Trophoblast cell (in vitro differentiated cells and primary cell): ENCODE data around the gene HS3ST2.

Experiments
- DNase-seq, 2 donors: peaks; one replicate each; pipeline ENCODE4 v3.0.0-alpha.2; 2016
- H2AFZ ChIP-seq: 2 replicates; pipeline ENCODE4 v1.6.1; 2013; ENCODE audit warnings: low read length, moderate library complexity, mild to moderate bottlenecking; ENCODE audit not compliant: insufficient read depth, poor library complexity
- H2AK5ac ChIP-seq: 2 replicates; pipeline ENCODE4 v1.6.1; 2013; ENCODE audit warnings: mild to moderate bottlenecking, low read length
- H2BK120ac ChIP-seq: 2 replicates; pipeline ENCODE4 v1.6.1; 2013; ENCODE audit warnings: low read length, mild to moderate bottlenecking, moderate library complexity; ENCODE audit not compliant: insufficient read depth, poor library complexity
- H2BK12ac ChIP-seq: 2 replicates; pipeline ENCODE4 v1.6.1; 2013; ENCODE audit warnings: mild to moderate bottlenecking, low read length, moderate library complexity
- H2BK5ac ChIP-seq: 2 replicates; pipeline ENCODE4 v1.6.1; 2013; ENCODE audit warnings: low read length, low read depth, moderate library complexity, mild to moderate bottlenecking; ENCODE audit not compliant: poor library complexity
- H3K14ac ChIP-seq: 2 replicates; pipeline ENCODE4 v1.6.1; 2013; ENCODE audit warnings: mild to moderate bottlenecking, low read length
- H3K18ac ChIP-seq: 2 replicates; pipeline ENCODE4 v1.6.1; 2013; ENCODE audit warnings: mild to moderate bottlenecking, low read length
- H3K23ac ChIP-seq: 2 replicates; pipeline ENCODE4 v1.6.1; 2013; ENCODE audit warnings: low read length
- H3K27ac ChIP-seq: 2 replicates; pipeline ENCODE4 v1.5.1; 2013; ENCODE audit warnings: low read depth, mild to moderate bottlenecking, inconsistent platforms, low read length, moderate library complexity
- H3K27me3 ChIP-seq: 2 replicates; pipeline ENCODE4 v1.6.1; 2013; ENCODE audit warnings: inconsistent platforms, mild to moderate bottlenecking, low read length, moderate library complexity; ENCODE audit not compliant: insufficient read depth
- H3K36me3 ChIP-seq, 2 experiments: 1 replicate in 1 of 2; 2 replicates in 1 of 2; pipeline ENCODE4 v1.6.1; 2013; ENCODE audit warnings: low read length in 2 of 2, mild to moderate bottlenecking in 2 of 2, moderate library complexity in 1 of 2; ENCODE audit not compliant: insufficient read depth in 2 of 2, control insufficient read depth in 1 of 2
- H3K4ac ChIP-seq: 2 replicates; pipeline ENCODE4 v1.6.1; 2013; ENCODE audit warnings: low read depth, mild to moderate bottlenecking, low read length, moderate library complexity
- H3K4me1 ChIP-seq, 2 experiments: 1 replicate in 1 of 2; 2 replicates in 1 of 2; pipeline ENCODE4 v1.6.1; 2013; ENCODE audit warnings: low read length in 2 of 2, mild to moderate bottlenecking in 2 of 2, moderate library complexity in 1 of 2; ENCODE audit not compliant: insufficient read depth in 2 of 2, control insufficient read depth in 1 of 2
- H3K4me2 ChIP-seq: 2 replicates; pipeline ENCODE4 v1.6.1; 2013; ENCODE audit warnings: inconsistent platforms, mild to moderate bottlenecking, low read length, moderate library complexity
- H3K4me3 ChIP-seq: 2 replicates; pipeline ENCODE4 v1.5.1; 2013; ENCODE audit warnings: mild to moderate bottlenecking, low read depth, low read length, inconsistent platforms
- H3K79me1 ChIP-seq: one replicate; pipeline ENCODE4 v1.6.1; 2013; ENCODE audit warnings: low read length
- H3K79me2 ChIP-seq: 2 replicates; pipeline ENCODE4 v1.6.1; 2013; ENCODE audit warnings: low read length, mild to moderate bottlenecking; ENCODE audit not compliant: control insufficient read depth, insufficient read depth, poor library complexity
- H3K9ac ChIP-seq: 2 replicates; pipeline ENCODE4 v1.6.1; 2013; ENCODE audit warnings: mild to moderate bottlenecking, low read length
- H3K9me3 ChIP-seq: 2 replicates; pipeline ENCODE4 v1.6.1; 2013; ENCODE audit warnings: low read depth, mild to moderate bottlenecking, control low read depth, inconsistent platforms, low read length; ENCODE audit not compliant: insufficient read depth
- H4K12ac ChIP-seq: 2 replicates; pipeline ENCODE4 v1.6.1; 2013; ENCODE audit warnings: low read depth, mild to moderate bottlenecking, low read length, moderate library complexity
- H4K8ac ChIP-seq: 2 replicates; pipeline ENCODE4 v1.6.1; 2013; ENCODE audit warnings: low read depth, mild to moderate bottlenecking, low read length, moderate library complexity
- H4K91ac ChIP-seq: one replicate; pipeline ENCODE4 v1.6.1; 2013; ENCODE audit warnings: low read depth, mild to moderate bottlenecking, low read length, moderate library complexity
- WGBS: extraction: QIAGEN DNeasy Blood & Tissue Kit; methylation state at CpG from one replicate; pipeline ENCODE4 v1.1.7; 2013; ENCODE audit warnings: missing lambda C conversion rate; ENCODE audit not compliant: insufficient read length, insufficient coverage; ENCODE audit errors: extremely low coverage; 5-methylcytosine and 5-hydroxymethylcytosine counted together

Gene HS3ST2

GRCh38 chr16:22888791-22889190 is 74.8 kb downstream of the HS3ST2 start:
- H2BK120ac ChIP-seq = no peak overlapping the region
- no peak overlapping the region for H3K23ac ChIP-seq
- no peaks in the 10 kb centered on the region for H3K79me2 ChIP-seq
- no peak for DNase-seq
- no peak overlapping the region for H3K4ac ChIP-seq
- H3K14ac ChIP-seq = no peak overlapping the region
- H3K4me2 ChIP-seq = no peak overlapping the region
- no peak overlapping the region for H4K12ac ChIP-seq
- H3K4me3 ChIP-seq = no peak overlapping the region
- no peak overlapping the region for H2BK5ac ChIP-seq
- no peak overlapping the region for H2AFZ ChIP-seq
- H2BK12ac ChIP-seq = no peak overlapping the region
- no CpG with 5 or more reads among the region's 4 CpGs for WGBS
- no peaks in the 10 kb centered on the region for H3K79me1 ChIP-seq
- no peaks in the 10 kb centered on the region for H3K9me3 ChIP-seq
- no peaks in the 10 kb centered on the region for H3K36me3 ChIP-seq
- no peaks in the 10 kb centered on the region for H3K4me1 ChIP-seq
- no peak overlapping the region for H3K27ac ChIP-seq
- H4K91ac ChIP-seq = no peak overlapping the region
- no peak overlapping the region for H3K18ac ChIP-seq
- H3K9ac ChIP-seq = no peak overlapping the region
- no peaks in the 10 kb centered on the region for H3K27me3 ChIP-seq
- H4K8ac ChIP-seq = no peak overlapping the region
- no peak overlapping the region for H2AK5ac ChIP-seq

GRCh38 chr16:22890976-22891375 is 77.0 kb downstream of the HS3ST2 start:
- Histone ChIP-seq H3K4me1 (no peaks in the 10 kb centered on the region), H3K9me3 (no peaks in the 10 kb centered on the region), H3K4me3 (no peak overlapping the region), H4K91ac (no peak overlapping the region), H3K27me3 (no peaks in the 10 kb centered on the region), H4K8ac (no peak overlapping the region), H3K79me1 (no peaks in the 10 kb centered on the region), H3K9ac (no peak overlapping the region), H3K36me3 (no peaks in the 10 kb centered on the region), H3K79me2 (no peaks in the 10 kb centered on the region), H3K4me2 (no peak overlapping the region), H2AFZ (no peak overlapping the region), H2BK5ac (no peak overlapping the region), H3K14ac (no peak overlapping the region), H3K4ac (no peak overlapping the region), H4K12ac (no peak overlapping the region), H3K18ac (no peak overlapping the region), H3K27ac (no peak overlapping the region), H2BK120ac (no peak overlapping the region), H2BK12ac (no peak overlapping the region), H3K23ac (no peak overlapping the region), H2AK5ac (no peak overlapping the region)
- DNase-seq = peak in 1 of 2 donors; percentile 9
- WGBS = no CpG with 5 or more reads among the region's 7 CpGs

GRCh38 chr16:22897184-22897583 is 83.2 kb downstream of the HS3ST2 start:
- WGBS = no CpG with 5 or more reads among the region's 1 CpG
- Histone ChIP-seq H4K8ac (no peak overlapping the region), H3K4ac (no peak overlapping the region)

GRCh38 chr16:22898131-22898530 is 84.2 kb downstream of the HS3ST2 start:
- Histone ChIP-seq H3K23ac (no peak overlapping the region), H2AK5ac (no peak overlapping the region), H3K9ac (no peak overlapping the region), H3K18ac (no peak overlapping the region), H4K12ac (no peak overlapping the region), H2AFZ (no peak overlapping the region), H3K4me3 (no peak overlapping the region), H4K8ac (no peak overlapping the region), H3K27ac (no peak overlapping the region), H3K4me1 (no peaks in the 10 kb centered on the region), H2BK120ac (no peak overlapping the region), H3K4ac (no peak overlapping the region), H3K36me3 (no peaks in the 10 kb centered on the region), H3K27me3 (no peaks in the 10 kb centered on the region), H3K79me1 (no peaks in the 10 kb centered on the region), H3K9me3 (no peaks in the 10 kb centered on the region), H3K14ac (no peak overlapping the region), H2BK12ac (no peak overlapping the region), H3K79me2 (no peaks in the 10 kb centered on the region), H2BK5ac (no peak overlapping the region), H3K4me2 (no peak overlapping the region), H4K91ac (no peak overlapping the region)
- DNase-seq = no peak

More at GRCh38 chr16:22897184-22897583, 83.2 kb downstream of the HS3ST2 start:
- Histone ChIP-seq H3K79me1 (no peaks in the 10 kb centered on the region), H3K79me2 (no peaks in the 10 kb centered on the region), H3K4me1 (no peaks in the 10 kb centered on the region), H3K27ac (no peak overlapping the region), H3K14ac (no peak overlapping the region), H2BK5ac (no peak overlapping the region), H2BK120ac (no peak overlapping the region), H3K9ac (no peak overlapping the region), H4K91ac (no peak overlapping the region), H3K9me3 (no peaks in the 10 kb centered on the region), H3K36me3 (no peaks in the 10 kb centered on the region), H2BK12ac (no peak overlapping the region), H3K4me3 (no peak overlapping the region), H2AK5ac (no peak overlapping the region), H3K23ac (no peak overlapping the region), H3K18ac (no peak overlapping the region), H4K12ac (no peak overlapping the region), H2AFZ (no peak overlapping the region), H3K4me2 (no peak overlapping the region), H3K27me3 (no peaks in the 10 kb centered on the region)
- no peak for DNase-seq
